ENCODE data around the gene CACNA1G. TPM values are rescaled to one million over a fixed set of nuclear protein-coding genes. Genes with fewer than 3 reads are reported as not detected.

CACNA1G gene
- polyA plus RNA-seq, 1 donor from 2014 or later: 10.9 TPM

DNA sequence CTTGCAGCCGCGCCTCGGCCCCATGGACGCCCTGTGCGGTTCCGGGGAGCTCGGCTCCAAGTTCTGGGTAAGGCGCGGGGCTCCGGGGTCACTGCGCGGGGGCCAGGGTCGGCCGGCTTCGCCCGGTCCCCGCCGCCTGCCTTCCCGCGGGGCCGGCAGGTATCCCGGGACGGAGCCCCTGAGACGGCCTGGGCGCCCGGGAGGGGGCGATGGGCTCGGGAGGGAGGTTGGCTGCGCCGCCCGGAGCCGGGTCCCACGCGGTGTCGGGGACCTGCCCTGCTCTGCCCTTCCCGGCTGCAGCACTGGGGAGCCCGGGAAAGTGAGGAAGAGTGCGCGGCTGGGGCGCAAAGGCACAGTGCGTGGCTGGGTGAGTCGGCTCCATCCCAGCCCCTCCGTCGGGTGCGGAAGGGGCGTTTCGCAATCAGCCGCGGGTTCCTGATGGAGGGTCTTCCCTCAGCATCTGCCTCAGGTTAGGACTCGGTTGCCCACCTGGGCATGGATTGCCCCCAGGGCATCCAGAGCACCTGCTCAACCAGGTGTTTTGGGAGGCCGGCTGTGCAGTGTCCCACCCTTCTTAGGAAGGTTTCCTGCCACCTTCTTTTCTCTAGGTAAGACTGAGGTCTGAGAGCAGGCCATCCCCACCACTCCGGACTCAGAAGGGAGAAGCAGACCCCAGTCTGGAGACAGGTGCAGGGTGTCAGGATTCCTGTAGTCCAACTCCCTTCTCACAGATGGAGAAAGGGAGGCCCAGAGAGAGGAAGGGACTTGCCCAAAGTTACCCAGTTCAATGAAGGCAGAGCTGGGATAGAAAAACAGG, 74.6 kb downstream of the CACNA1G start:
- Histone ChIP-seq H3K9me3 (ENCODE audit: low read length) (no peaks in the 10 kb centered on the region), H3K4me2 (ENCODE audit: low read length) (no peak overlapping the region), H3K27me3 (ENCODE audit: insufficient read depth, low read depth, low read length) (peaks cover 42% of the 10 kb centered on the region), H4K20me1 (ENCODE audit: insufficient read depth) (no peaks in the 10 kb centered on the region), H3K9me2 (ENCODE audit: insufficient read depth, low read length) (no peaks in the 10 kb centered on the region), H3K36me3 (ENCODE audit: insufficient read depth, low read length) (no peaks in the 10 kb centered on the region), H2AFZ (ENCODE audit: low read depth, low read length) (no peak overlapping the region), H3K4me3 (ENCODE audit: low read length) (peak overlapping the region; percentile 45), H3F3A (ENCODE audit: insufficient read depth, low read length, poor library complexity, severe bottlenecking) (peaks cover 1% of the 10 kb centered on the region), H3K9ac (ENCODE audit: low read length) (peak overlapping the region; percentile 20), H3K27ac (ENCODE audit: low read length) (no peak overlapping the region), H3K79me2 (replicated peaks; ENCODE audit: insufficient read depth, low read length) (no peaks in the 10 kb centered on the region)
- TF ChIP-seq MXI1 (conservative IDR thresholded peaks at IDR 0.05; ENCODE audit: poor library complexity, severe bottlenecking) (no peak), POLR2AphosphoS5 (IDR thresholded peaks at IDR 0.05) (no peak), EZH2 (IDR thresholded peaks at IDR 0.05; ENCODE audit: borderline replicate concordance, insufficient read depth, low read length, poor library complexity, severe bottlenecking) (peak; percentile 60)
- TF ChIP-seq, protein P1, sequence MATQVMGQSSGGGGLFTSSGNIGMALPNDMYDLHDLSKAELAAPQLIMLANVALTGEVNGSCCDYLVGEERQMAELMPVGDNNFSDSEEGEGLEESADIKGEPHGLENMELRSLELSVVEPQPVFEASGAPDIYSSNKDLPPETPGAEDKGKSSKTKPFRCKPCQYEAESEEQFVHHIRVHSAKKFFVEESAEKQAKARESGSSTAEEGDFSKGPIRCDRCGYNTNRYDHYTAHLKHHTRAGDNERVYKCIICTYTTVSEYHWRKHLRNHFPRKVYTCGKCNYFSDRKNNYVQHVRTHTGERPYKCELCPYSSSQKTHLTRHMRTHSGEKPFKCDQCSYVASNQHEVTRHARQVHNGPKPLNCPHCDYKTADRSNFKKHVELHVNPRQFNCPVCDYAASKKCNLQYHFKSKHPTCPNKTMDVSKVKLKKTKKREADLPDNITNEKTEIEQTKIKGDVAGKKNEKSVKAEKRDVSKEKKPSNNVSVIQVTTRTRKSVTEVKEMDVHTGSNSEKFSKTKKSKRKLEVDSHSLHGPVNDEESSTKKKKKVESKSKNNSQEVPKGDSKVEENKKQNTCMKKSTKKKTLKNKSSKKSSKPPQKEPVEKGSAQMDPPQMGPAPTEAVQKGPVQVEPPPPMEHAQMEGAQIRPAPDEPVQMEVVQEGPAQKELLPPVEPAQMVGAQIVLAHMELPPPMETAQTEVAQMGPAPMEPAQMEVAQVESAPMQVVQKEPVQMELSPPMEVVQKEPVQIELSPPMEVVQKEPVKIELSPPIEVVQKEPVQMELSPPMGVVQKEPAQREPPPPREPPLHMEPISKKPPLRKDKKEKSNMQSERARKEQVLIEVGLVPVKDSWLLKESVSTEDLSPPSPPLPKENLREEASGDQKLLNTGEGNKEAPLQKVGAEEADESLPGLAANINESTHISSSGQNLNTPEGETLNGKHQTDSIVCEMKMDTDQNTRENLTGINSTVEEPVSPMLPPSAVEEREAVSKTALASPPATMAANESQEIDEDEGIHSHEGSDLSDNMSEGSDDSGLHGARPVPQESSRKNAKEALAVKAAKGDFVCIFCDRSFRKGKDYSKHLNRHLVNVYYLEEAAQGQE (IDR thresholded peaks at IDR 0.05; ENCODE audit: borderline replicate concordance): no peak

DNA sequence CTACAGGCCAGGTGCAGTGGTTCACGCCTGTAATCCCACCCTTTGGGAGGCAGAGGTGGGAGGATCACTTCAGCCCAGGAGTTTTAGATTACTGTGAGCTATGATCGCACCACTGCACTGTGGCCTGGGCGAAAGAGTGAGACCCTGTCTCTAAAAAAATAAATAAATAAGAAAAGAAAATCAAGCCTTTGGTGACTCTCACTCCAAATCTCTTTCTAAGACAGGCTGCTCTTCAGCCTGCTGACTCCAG, 75.1 kb downstream of the CACNA1G start:
- H3K79me2 ChIP-seq (replicated peaks; ENCODE audit: insufficient read depth, low read length): no peaks in the 10 kb centered on the region
- no peaks in the 10 kb centered on the region for H3K9me3 ChIP-seq (ENCODE audit: low read length)
- H3K4me2 ChIP-seq (ENCODE audit: low read length): no peak overlapping the region
- TF ChIP-seq EP300 (conservative IDR thresholded peaks at IDR 0.05; ENCODE audit: poor library complexity, severe bottlenecking) (no peak), POLR2AphosphoS5 (IDR thresholded peaks at IDR 0.05) (no peak), SMC3 (conservative IDR thresholded peaks at IDR 0.05; ENCODE audit: poor library complexity) (no peak), RAD21 (conservative IDR thresholded peaks at IDR 0.05) (no peak), TAF1 (IDR thresholded peaks at IDR 0.05; ENCODE audit: low read depth) (no peak), MXI1 (conservative IDR thresholded peaks at IDR 0.05; ENCODE audit: poor library complexity, severe bottlenecking) (no peak), EZH2 (IDR thresholded peaks at IDR 0.05; ENCODE audit: borderline replicate concordance, insufficient read depth, low read length, poor library complexity, severe bottlenecking) (no peak)
- TF ChIP-seq, protein P2, sequence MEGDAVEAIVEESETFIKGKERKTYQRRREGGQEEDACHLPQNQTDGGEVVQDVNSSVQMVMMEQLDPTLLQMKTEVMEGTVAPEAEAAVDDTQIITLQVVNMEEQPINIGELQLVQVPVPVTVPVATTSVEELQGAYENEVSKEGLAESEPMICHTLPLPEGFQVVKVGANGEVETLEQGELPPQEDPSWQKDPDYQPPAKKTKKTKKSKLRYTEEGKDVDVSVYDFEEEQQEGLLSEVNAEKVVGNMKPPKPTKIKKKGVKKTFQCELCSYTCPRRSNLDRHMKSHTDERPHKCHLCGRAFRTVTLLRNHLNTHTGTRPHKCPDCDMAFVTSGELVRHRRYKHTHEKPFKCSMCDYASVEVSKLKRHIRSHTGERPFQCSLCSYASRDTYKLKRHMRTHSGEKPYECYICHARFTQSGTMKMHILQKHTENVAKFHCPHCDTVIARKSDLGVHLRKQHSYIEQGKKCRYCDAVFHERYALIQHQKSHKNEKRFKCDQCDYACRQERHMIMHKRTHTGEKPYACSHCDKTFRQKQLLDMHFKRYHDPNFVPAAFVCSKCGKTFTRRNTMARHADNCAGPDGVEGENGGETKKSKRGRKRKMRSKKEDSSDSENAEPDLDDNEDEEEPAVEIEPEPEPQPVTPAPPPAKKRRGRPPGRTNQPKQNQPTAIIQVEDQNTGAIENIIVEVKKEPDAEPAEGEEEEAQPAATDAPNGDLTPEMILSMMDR (IDR thresholded peaks at IDR 0.05; ENCODE audit: poor library complexity, severe bottlenecking): no peak
- TF ChIP-seq, protein P1 (IDR thresholded peaks at IDR 0.05; ENCODE audit: borderline replicate concordance): no peak
- no peaks in the 10 kb centered on the region for H3K36me3 ChIP-seq (ENCODE audit: insufficient read depth, low read length)
- H3F3A ChIP-seq (ENCODE audit: insufficient read depth, low read length, poor library complexity, severe bottlenecking): no peaks in the 10 kb centered on the region
- H3K9ac ChIP-seq (ENCODE audit: low read length): no peak overlapping the region
- no peak overlapping the region for H2AFZ ChIP-seq (ENCODE audit: low read depth, low read length)
- H4K20me1 ChIP-seq (ENCODE audit: insufficient read depth): no peaks in the 10 kb centered on the region
- no peak overlapping the region for H3K27ac ChIP-seq (ENCODE audit: low read length)
- no peak overlapping the region for H3K4me3 ChIP-seq (ENCODE audit: low read length)
- H3K27me3 ChIP-seq (ENCODE audit: insufficient read depth, low read depth, low read length): peaks cover 42% of the 10 kb centered on the region
- no peaks in the 10 kb centered on the region for H3K9me2 ChIP-seq (ENCODE audit: insufficient read depth, low read length)

All from neural cell (in vitro differentiated cells).